Transverse colon (tissue), 3 donors: ENCODE results near the gene MYCBP2.

Source experiments
- POLR2A ChIP-seq: fragments of 450-650 bp; IDR thresholded peaks from one replicate; pipeline ENCODE4 v1.6.1; 2016; ENCODE audit warnings: antibody characterized with exemption, mild to moderate bottlenecking, moderate library complexity
- TF ChIP-seq, protein P1 (sequence below), 5 experiments: fragments of 200-600 bp in 3 of 5; fragments of 450-650 bp in 2 of 5; sonication (generic) in 3 of 5; IDR thresholded peaks; 1 replicate in 2 of 5; 2 replicates in 3 of 5; pipeline ENCODE4 v1.5.1; 2016 to 2017; ENCODE audit warnings: antibody characterized with exemption in 5 of 5, inconsistent platforms in 3 of 5, mild to moderate bottlenecking in 2 of 5, moderate library complexity in 1 of 5

DNA sequence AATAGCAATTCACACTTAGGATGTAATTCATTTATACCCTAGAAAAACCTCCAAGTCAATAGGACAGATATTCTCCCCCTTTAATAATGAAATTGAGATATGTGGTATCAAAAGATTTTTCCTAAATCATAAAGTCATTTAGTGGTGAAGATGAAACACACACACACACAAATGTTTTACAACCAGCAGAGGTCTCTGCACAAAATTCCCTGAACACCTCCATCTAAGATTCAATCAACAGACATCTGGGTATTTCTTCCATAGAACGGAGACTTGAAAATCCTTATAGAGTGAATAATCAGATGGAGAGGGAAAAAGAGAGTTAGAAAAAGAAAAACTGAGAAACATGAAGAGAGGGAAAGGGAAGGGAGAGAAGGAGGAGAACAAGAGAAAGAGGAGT, 52.8 kb downstream of the MYCBP2 start:
- TF ChIP-seq, protein P1, sequence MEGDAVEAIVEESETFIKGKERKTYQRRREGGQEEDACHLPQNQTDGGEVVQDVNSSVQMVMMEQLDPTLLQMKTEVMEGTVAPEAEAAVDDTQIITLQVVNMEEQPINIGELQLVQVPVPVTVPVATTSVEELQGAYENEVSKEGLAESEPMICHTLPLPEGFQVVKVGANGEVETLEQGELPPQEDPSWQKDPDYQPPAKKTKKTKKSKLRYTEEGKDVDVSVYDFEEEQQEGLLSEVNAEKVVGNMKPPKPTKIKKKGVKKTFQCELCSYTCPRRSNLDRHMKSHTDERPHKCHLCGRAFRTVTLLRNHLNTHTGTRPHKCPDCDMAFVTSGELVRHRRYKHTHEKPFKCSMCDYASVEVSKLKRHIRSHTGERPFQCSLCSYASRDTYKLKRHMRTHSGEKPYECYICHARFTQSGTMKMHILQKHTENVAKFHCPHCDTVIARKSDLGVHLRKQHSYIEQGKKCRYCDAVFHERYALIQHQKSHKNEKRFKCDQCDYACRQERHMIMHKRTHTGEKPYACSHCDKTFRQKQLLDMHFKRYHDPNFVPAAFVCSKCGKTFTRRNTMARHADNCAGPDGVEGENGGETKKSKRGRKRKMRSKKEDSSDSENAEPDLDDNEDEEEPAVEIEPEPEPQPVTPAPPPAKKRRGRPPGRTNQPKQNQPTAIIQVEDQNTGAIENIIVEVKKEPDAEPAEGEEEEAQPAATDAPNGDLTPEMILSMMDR (IDR thresholded peaks at IDR 0.05) = no peak
- no peak for TF ChIP-seq POLR2A
